HL-60 (cell line): ENCODE results near the gene S1PR5.

ENCODE experiments used
- DNase-seq, 2 experiments: peaks; one replicate each; pipeline ENCODE4 v3.0.0-alpha.2; 2010 to 2020; ENCODE audit warnings: low read depth in 1 of 2, low spot score in 1 of 2
- H3K27ac ChIP-seq: fragments of 250-450 bp; sonication (Bioruptor Pico); replicated peaks from 2 replicates; pipeline ENCODE4 v1.5.1; 2020; ENCODE audit warnings: mild to moderate bottlenecking, moderate library complexity
- H3K27me3 ChIP-seq: fragments of 250-450 bp; sonication (Bioruptor Pico); 2 replicates; pipeline ENCODE4 v1.5.1; 2021; ENCODE audit warnings: mild to moderate bottlenecking, moderate library complexity; ENCODE audit not compliant: insufficient read depth, poor library complexity, severe bottlenecking
- H3K4me3 ChIP-seq: replicated peaks from 2 replicates; pipeline ENCODE4 v1.5.1; 2011; ENCODE audit warnings: mild to moderate bottlenecking, control low read depth, low read length; ENCODE audit not compliant: insufficient read depth
- CTCF ChIP-seq: IDR thresholded peaks from one replicate; pipeline ENCODE4 v1.5.1; 2011; ENCODE audit warnings: low read length, control low read depth, inconsistent platforms; ENCODE audit not compliant: insufficient read depth
- GABPA ChIP-seq: IDR thresholded peaks from 2 replicates; pipeline ENCODE4 v1.6.1; 2012; ENCODE audit warnings: low read depth
- POLR2AphosphoS5 ChIP-seq: IDR thresholded peaks from 2 replicates; pipeline ENCODE4 v1.6.1; 2012; ENCODE audit warnings: low read depth
- REST ChIP-seq: IDR thresholded peaks from 2 replicates; pipeline ENCODE4 v1.6.1; 2012; ENCODE audit warnings: low read depth; ENCODE audit not compliant: insufficient replicate concordance
- SPI1 ChIP-seq: IDR thresholded peaks from 2 replicates; pipeline ENCODE4 v1.6.1; 2012; ENCODE audit warnings: low read depth, mild to moderate bottlenecking, borderline replicate concordance

S1PR5 gene

GRCh38 chr19:10557603-10558197 lies 40.5 kb upstream of the S1PR5 start:
- DNase-seq: no peak
- no peak overlapping the region for H3K27ac ChIP-seq
- no peak for TF ChIP-seq SPI1
- TF ChIP-seq REST: no peak
- TF ChIP-seq GABPA: no peak
- no peak for TF ChIP-seq CTCF
- no peak for TF ChIP-seq POLR2AphosphoS5
- H3K27me3 ChIP-seq: no peaks in the 10 kb centered on the region
- no peak overlapping the region for H3K4me3 ChIP-seq

GRCh38 chr19:10555610-10555973 lies 38.3 kb upstream of the S1PR5 start:
- Histone ChIP-seq H3K27ac (no peak overlapping the region), H3K4me3 (no peak overlapping the region)

GRCh38 chr19:10554760-10555609 lies 37.7 kb upstream of the S1PR5 start:
- Histone ChIP-seq H3K27me3 (no peaks in the 10 kb centered on the region), H3K4me3 (no peak overlapping the region), H3K27ac (peak overlapping the region; percentile 50; the same call in 1 of the 2 replicates)
- DNase-seq: no peak
- TF ChIP-seq POLR2AphosphoS5 (no peak), CTCF (no peak), GABPA (no peak), REST (no peak), SPI1 (no peak)

More at GRCh38 chr19:10555610-10555973, 38.3 kb upstream of the S1PR5 start:
- TF ChIP-seq POLR2AphosphoS5 (no peak), SPI1 (peak; percentile 86)
- DNase-seq: no peak
- H3K27me3 ChIP-seq: no peaks in the 10 kb centered on the region

GRCh38 chr19:10553943-10554381 lies 36.7 kb upstream of the S1PR5 start:
- DNase-seq: peak in 1 of 2 experiments; percentile 80
- H3K27ac ChIP-seq: peak overlapping the region; percentile 50
- H3K27me3 ChIP-seq: no peaks in the 10 kb centered on the region
- no peak for TF ChIP-seq CTCF
- peak; percentile 76 for TF ChIP-seq POLR2AphosphoS5
- TF ChIP-seq REST: peak; percentile 13
- TF ChIP-seq SPI1: peak; percentile 45; the same call in 1 of the 2 replicates
- TF ChIP-seq GABPA: peak; percentile 46; the same call in 1 of the 2 replicates
- H3K4me3 ChIP-seq: no peak overlapping the region
